HG02588 (cell line): Measurements from ENCODE around the gene ADRB2.
"Not testable (repeated sequence)": the region's sequence is repeated elsewhere in the genome, so short reads cannot be mapped to it uniquely, and the experiment has no call there.

Experiments
- ATAC-seq: cut with Tn5 transposase; IDR thresholded peaks from one replicate; pipeline ENCODE4 v1.9.1; 2021; ENCODE audit warnings: mild to moderate bottlenecking, moderate library complexity; ENCODE audit not compliant: unreplicated experiment

The ADRB2 gene

DNA sequence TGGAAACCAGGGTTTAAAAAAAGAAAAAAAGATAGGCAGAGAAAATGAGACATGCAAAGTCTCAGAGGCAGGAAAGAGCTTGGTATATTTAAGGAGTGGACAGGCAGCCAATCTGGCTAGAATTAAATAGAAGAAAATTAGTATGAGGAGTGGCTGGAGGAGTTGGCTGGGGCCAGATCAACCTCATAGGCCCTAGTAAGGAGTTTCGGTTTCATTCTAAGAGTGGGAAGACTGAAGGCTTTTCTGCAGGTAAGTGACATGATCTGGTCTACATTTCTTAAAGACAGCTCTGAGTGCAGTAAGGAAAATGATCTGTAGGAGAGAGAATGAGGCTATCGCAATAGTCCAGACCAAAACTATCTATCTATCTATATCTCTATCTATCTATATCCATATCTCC is 27.5 kb downstream of the ADRB2 start:
- peak; percentile 88 for ATAC-seq

GRCh38 chr5:148855249-148856008 is 29.0 kb downstream of the ADRB2 start:
- no peak for ATAC-seq

DNA sequence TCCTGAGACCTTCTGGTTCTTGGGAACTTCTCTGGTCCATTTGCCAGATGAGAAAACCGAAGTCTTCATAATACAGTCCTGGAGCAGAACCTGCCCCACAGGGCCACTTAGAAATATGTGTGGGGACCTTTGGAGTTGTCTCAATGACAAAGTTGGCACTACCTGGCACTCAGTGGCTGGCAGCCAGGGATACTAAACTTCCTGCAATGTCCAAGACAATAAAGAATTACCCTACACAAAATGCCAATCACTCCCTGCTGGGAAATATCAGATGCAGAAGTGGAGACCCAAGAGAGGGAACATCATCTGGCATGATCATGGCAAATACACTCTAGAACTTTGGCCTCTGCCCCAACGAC is 29.6 kb downstream of the ADRB2 start:
- ATAC-seq, result no peak

- no peak for ATAC-seq
Measured at GRCh38 chr5:148856424-148856823, 30.0 kb downstream of the ADRB2 start.

DNA sequence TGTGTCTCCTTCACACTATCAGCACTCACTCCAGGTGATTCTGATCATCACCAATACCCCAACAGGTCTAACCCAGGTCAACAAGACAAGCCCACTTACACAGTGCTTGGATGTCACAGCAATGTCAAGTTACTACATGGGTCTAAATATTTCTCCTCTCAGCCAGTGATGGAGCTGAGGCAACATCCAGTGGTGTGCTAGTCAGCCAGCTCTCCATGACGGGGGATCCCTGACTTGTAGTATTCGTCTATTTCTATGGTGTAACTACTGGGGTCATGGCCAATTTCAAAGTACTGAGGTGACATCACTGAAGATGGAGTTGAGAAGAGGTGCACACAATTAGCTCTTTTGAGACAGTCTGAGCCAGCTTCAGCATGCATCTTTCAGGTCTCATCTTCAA is 31.1 kb downstream of the ADRB2 start:
- no peak for ATAC-seq

GRCh38 chr5:148858106-148858505 is 31.7 kb downstream of the ADRB2 start:
- ATAC-seq, result no peak

DNA sequence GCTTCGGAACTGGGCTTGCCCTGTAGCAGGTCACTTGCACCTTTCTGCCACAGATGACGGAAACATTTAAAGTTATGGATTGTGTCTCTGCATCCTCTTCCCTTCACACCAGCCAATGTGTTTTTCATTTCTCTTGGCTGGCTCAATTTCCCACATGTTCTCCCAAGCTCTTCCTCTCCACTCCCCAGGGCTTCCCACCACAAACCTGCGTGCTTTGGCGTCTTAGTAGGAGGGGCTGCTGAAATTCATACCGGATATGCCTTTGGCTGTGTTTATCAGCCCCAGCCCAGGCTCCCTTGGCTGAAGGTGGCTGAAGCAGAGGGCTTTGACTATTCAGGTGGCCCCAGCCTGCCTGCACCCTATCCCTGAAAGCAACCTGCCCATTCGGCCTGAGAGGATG is 32.1 kb downstream of the ADRB2 start:
- ATAC-seq, result no peak

GRCh38 chr5:148859703-148860102 is 33.3 kb downstream of the ADRB2 start:
- ATAC-seq, result no peak

DNA sequence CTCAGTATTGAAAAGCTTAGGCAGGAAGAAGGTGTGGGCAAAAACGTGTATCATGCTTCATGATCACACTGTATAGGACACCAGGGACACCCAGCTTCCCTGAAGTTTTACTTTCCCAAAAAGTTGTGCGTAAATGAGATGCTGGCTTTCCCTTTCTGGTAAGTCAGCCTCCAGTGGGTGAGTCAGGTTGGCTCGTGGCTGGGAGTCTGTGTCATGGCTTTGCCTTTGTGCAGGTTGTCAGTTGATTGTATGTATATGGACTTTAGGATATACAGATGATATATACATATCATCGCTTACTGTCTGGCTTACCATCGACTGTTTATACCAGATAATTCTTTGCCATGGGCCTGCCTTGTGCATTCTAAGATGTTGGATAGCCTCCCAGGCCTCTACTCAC is 34.2 kb downstream of the ADRB2 start:
- no peak for ATAC-seq

- ATAC-seq, result no peak
Measured at GRCh38 chr5:148861088-148861487, 34.7 kb downstream of the ADRB2 start.

DNA sequence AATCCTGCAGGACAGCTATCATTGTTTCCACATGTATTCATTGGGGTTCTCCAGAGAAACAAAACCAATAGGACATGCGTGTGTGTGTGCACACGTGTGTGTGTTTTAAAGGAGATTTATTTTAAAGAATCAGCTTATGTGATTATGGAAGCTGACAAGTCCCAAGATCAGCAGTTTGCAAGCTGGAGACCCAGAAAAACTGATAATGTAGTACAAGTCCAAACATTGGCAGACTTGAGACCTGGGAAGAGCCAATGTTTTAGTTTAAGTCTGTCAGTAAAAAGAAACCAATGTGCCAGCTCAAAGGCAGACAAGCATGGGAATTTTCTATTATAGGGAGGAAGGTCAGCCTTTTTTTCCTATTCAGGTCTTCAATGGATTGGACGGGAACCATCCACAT is 35.3 kb downstream of the ADRB2 start:
- ATAC-seq, result no peak

GRCh38 chr5:148864113-148864841 is 37.9 kb downstream of the ADRB2 start:
- ATAC-seq, result no peak

- no peak for ATAC-seq
Measured at GRCh38 chr5:148866024-148866423, 39.6 kb downstream of the ADRB2 start.

GRCh38 chr5:148873120-148873519 is 46.7 kb downstream of the ADRB2 start:
- ATAC-seq, result no peak

GRCh38 chr5:148873690-148874485 is 47.5 kb downstream of the ADRB2 start:
- no peak for ATAC-seq

GRCh38 chr5:148875205-148875875 is 48.9 kb downstream of the ADRB2 start:
- no peak for ATAC-seq

- ATAC-seq, result not testable (repeated sequence)
Measured at GRCh38 chr5:148877436-148877835, 51.0 kb downstream of the ADRB2 start.
